Duodenal mucosa (tissue), 2 donors: Measurements from ENCODE around the gene JPT2.
A peak's percentile ranks its signal among the peaks of the same experiment; 100 is the strongest.
"Not testable (repeated sequence)": the region's sequence is repeated elsewhere in the genome, so short reads cannot be mapped to it uniquely, and the experiment has no call there.

ENCODE experiments used
- H3K27ac ChIP-seq: one replicate; pipeline ENCODE4 v1.7.0; 2013; ENCODE audit warnings: low read depth, low read length
- H3K27me3 ChIP-seq, 2 donors: one replicate each; pipeline ENCODE4 v1.7.0; 2013; ENCODE audit warnings: low read length in 2 of 2, control low read depth in 1 of 2; ENCODE audit not compliant: insufficient read depth in 2 of 2, control insufficient read depth in 1 of 2
- H3K36me3 ChIP-seq, 2 donors: one replicate each; pipeline ENCODE4 v1.7.0; 2013; ENCODE audit warnings: low read length in 2 of 2, control low read depth in 1 of 2; ENCODE audit not compliant: insufficient read depth in 2 of 2, control insufficient read depth in 1 of 2
- H3K4me1 ChIP-seq, 2 donors: one replicate each; pipeline ENCODE4 v1.7.0; 2013; ENCODE audit warnings: low read length in 2 of 2, control low read depth in 1 of 2; ENCODE audit not compliant: insufficient read depth in 2 of 2, control insufficient read depth in 1 of 2
- H3K4me3 ChIP-seq, 2 donors: one replicate each; pipeline ENCODE4 v1.7.0; 2013; ENCODE audit warnings: low read length in 2 of 2, low read depth in 1 of 2
- H3K9ac ChIP-seq, 2 donors: one replicate each; pipeline ENCODE4 v1.7.0; 2013; ENCODE audit warnings: low read length in 2 of 2, low read depth in 1 of 2
- H3K9me3 ChIP-seq, 2 donors: one replicate each; pipeline ENCODE4 v1.7.0; 2013; ENCODE audit warnings: low read length in 2 of 2, control low read depth in 1 of 2; ENCODE audit not compliant: control insufficient read depth in 1 of 2

Gene JPT2

GRCh38 chr16:1688807-1689560 is 10.9 kb downstream of the JPT2 start:
- no peaks in the 10 kb centered on the region for H3K4me1 ChIP-seq
- peaks cover 38 to 80% of the 10 kb centered on the region in 2 donors for H3K36me3 ChIP-seq
- no peaks in the 10 kb centered on the region for H3K9me3 ChIP-seq
- no peaks in the 10 kb centered on the region for H3K27me3 ChIP-seq
- H3K9ac ChIP-seq: no peak overlapping the region
- no peak overlapping the region for H3K4me3 ChIP-seq
- H3K27ac ChIP-seq: no peak overlapping the region

- H3K36me3 ChIP-seq: peaks cover 38 to 82% of the 10 kb centered on the region in 2 donors
These were observed 11.8 kb downstream of the JPT2 start for GRCh38 chr16:1689853-1690252.

GRCh38 chr16:1690810-1691209 is 12.7 kb downstream of the JPT2 start:
- Histone ChIP-seq H3K27ac (no peak overlapping the region), H3K9ac (no peak overlapping the region), H3K4me3 (no peak overlapping the region), H3K27me3 (no peaks in the 10 kb centered on the region), H3K9me3 (no peaks in the 10 kb centered on the region), H3K4me1 (no peaks in the 10 kb centered on the region), H3K36me3 (peaks cover 38 to 80% of the 10 kb centered on the region in 2 donors)

More at GRCh38 chr16:1689853-1690252, 11.8 kb downstream of the JPT2 start:
- no peak overlapping the region for H3K9ac ChIP-seq
- H3K9me3 ChIP-seq: no peaks in the 10 kb centered on the region
- no peak overlapping the region for H3K4me3 ChIP-seq
- H3K4me1 ChIP-seq: no peaks in the 10 kb centered on the region
- H3K27ac ChIP-seq: no peak overlapping the region
- no peaks in the 10 kb centered on the region for H3K27me3 ChIP-seq

- no peaks in the 10 kb centered on the region for H3K9me3 ChIP-seq
- no peaks in the 10 kb centered on the region for H3K27me3 ChIP-seq
- H3K27ac ChIP-seq: no peak overlapping the region
- H3K36me3 ChIP-seq: peaks cover 38 to 82% of the 10 kb centered on the region in 2 donors
- H3K9ac ChIP-seq: no peak overlapping the region
- H3K4me1 ChIP-seq: no peaks in the 10 kb centered on the region
- H3K4me3 ChIP-seq: no peak overlapping the region
These were observed 13.2 kb downstream of the JPT2 start for GRCh38 chr16:1691276-1691675.

- Histone ChIP-seq H3K27me3 (no peaks in the 10 kb centered on the region), H3K27ac (no peak overlapping the region), H3K4me3 (no peak overlapping the region), H3K9ac (no peak overlapping the region), H3K36me3 (peaks cover 38 to 82% of the 10 kb centered on the region in 2 donors), H3K4me1 (no peaks in the 10 kb centered on the region), H3K9me3 (no peaks in the 10 kb centered on the region)
These were observed 13.9 kb downstream of the JPT2 start for GRCh38 chr16:1691956-1692355.

GRCh38 chr16:1696863-1697262 is 18.8 kb downstream of the JPT2 start:
- H3K36me3 ChIP-seq: peaks cover 26 to 80% of the 10 kb centered on the region in 2 donors
- H3K9ac ChIP-seq: no peak overlapping the region
- no peaks in the 10 kb centered on the region for H3K4me1 ChIP-seq
- no peak overlapping the region for H3K4me3 ChIP-seq
- no peaks in the 10 kb centered on the region for H3K27me3 ChIP-seq
- H3K27ac ChIP-seq: no peak overlapping the region
- no peaks in the 10 kb centered on the region for H3K9me3 ChIP-seq

- Histone ChIP-seq H3K9ac (no peak overlapping the region), H3K27me3 (no peaks in the 10 kb centered on the region), H3K36me3 (peaks cover 12 to 70% of the 10 kb centered on the region in 2 donors), H3K27ac (no peak overlapping the region), H3K9me3 (no peaks in the 10 kb centered on the region), H3K4me1 (no peaks in the 10 kb centered on the region), H3K4me3 (no peak overlapping the region)
These were observed 20.6 kb downstream of the JPT2 start for GRCh38 chr16:1698680-1699079.

GRCh38 chr16:1700246-1700645 is 22.2 kb downstream of the JPT2 start:
- H3K4me1 ChIP-seq: peaks cover 0 to 6% of the 10 kb centered on the region in 2 donors
- no peak overlapping the region for H3K4me3 ChIP-seq
- no peaks in the 10 kb centered on the region for H3K27me3 ChIP-seq
- H3K36me3 ChIP-seq: peaks cover 11 to 59% of the 10 kb centered on the region in 2 donors
- no peak overlapping the region for H3K27ac ChIP-seq
- no peaks in the 10 kb centered on the region for H3K9me3 ChIP-seq
- no peak overlapping the region for H3K9ac ChIP-seq

- Histone ChIP-seq H3K4me3 (no peak overlapping the region), H3K27me3 (no peaks in the 10 kb centered on the region), H3K36me3 (peaks cover 11 to 51% of the 10 kb centered on the region in 2 donors), H3K9me3 (no peaks in the 10 kb centered on the region), H3K9ac (no peak overlapping the region), H3K4me1 (peaks cover 0 to 6% of the 10 kb centered on the region in 2 donors), H3K27ac (no peak overlapping the region)
These were observed 23.3 kb downstream of the JPT2 start for GRCh38 chr16:1701216-1701878.

GRCh38 chr16:1705324-1705687 is 27.2 kb downstream of the JPT2 start:
- H3K27me3 ChIP-seq, H3K9me3 ChIP-seq: not testable (repeated sequence)
- peak overlapping the region; percentile 93 to 99 for H3K4me3 ChIP-seq
- peak overlapping the region; percentile 76 to 93 for H3K9ac ChIP-seq
- peaks cover 2 to 17% of the 10 kb centered on the region in 2 donors for H3K36me3 ChIP-seq
- peak overlapping the region; percentile 80 for H3K27ac ChIP-seq
- H3K4me1 ChIP-seq: peaks cover 21 to 23% of the 10 kb centered on the region in 2 donors
